ENCODE results near the gene EFNA4.

- no peak for TF ChIP-seq CTCF (IDR thresholded peaks at IDR 0.05)
- no peak for TF ChIP-seq EZH2phosphoT487 (IDR thresholded peaks at IDR 0.05)
Measured at GRCh38 chr1:155103325-155103724, 39.8 kb downstream of the EFNA4 start.
